ENCODE results near the gene NUDT17.

DNA sequence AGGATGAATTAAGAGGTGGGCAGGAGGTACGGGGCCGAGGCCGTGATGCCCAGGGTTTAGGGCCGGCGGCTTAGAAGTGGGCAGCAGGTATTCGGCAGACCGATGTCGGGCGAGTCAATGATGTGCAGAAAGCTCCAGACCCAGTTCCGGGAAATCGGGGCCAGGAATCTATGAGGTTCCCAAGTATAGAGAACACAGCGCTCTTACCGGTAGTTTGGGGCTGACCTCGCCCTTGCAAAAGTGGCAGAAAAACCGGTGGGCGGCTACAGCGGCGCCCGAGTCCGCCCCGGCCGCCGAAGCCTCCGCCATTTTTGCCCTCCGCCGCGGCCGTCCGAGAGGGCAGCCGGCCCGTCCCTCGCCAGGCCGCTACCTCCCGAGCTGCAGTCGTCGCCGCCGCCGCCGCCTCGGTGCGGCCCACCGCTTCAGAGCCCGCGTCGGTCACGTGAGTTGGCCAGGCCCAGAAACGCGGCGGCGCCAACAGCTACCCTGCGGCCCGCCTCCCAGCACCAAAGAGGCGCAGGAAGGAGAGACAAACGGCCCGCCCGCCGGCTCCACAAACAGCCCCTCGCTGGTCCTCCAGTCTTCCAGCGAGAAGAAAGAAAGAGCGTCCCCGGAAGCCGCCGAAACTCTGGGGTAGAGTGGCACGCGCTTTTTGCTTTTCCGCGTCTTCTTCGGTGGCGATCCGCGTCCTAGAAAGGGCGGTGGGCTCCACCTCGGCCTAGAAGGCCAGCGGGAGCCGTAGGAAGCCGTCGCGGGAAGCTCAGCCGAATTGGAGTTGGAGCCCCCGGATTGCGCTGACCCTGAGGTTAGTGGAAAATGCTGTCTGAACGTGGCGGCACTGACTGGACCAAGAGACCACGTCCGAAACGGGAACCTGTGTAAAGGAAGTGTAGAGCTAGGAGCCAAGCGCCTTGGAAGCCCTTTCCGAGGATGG lies 21.6 kb upstream of the NUDT17 start, which contains the start of the genes POLR3C and RNF115:
- TF ChIP-seq, protein P1, sequence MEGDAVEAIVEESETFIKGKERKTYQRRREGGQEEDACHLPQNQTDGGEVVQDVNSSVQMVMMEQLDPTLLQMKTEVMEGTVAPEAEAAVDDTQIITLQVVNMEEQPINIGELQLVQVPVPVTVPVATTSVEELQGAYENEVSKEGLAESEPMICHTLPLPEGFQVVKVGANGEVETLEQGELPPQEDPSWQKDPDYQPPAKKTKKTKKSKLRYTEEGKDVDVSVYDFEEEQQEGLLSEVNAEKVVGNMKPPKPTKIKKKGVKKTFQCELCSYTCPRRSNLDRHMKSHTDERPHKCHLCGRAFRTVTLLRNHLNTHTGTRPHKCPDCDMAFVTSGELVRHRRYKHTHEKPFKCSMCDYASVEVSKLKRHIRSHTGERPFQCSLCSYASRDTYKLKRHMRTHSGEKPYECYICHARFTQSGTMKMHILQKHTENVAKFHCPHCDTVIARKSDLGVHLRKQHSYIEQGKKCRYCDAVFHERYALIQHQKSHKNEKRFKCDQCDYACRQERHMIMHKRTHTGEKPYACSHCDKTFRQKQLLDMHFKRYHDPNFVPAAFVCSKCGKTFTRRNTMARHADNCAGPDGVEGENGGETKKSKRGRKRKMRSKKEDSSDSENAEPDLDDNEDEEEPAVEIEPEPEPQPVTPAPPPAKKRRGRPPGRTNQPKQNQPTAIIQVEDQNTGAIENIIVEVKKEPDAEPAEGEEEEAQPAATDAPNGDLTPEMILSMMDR (IDR thresholded peaks at IDR 0.05), result no peak
- peak; percentile 98 for TF ChIP-seq POLR2A (IDR thresholded peaks at IDR 0.05)
